ENCODE measurements around the gene PRKN.

The PRKN gene

GRCh38 chr6:162153120-162153519 lies 574.4 kb downstream of the PRKN start:
- no peak for ATAC-seq (ENCODE audit: low read depth)
- no peaks in the 10 kb centered on the region for H3K27me3 ChIP-seq (ENCODE audit: insufficient read depth, poor library complexity, severe bottlenecking)
- no peaks in the 10 kb centered on the region for H3K36me3 ChIP-seq (ENCODE audit: low read depth)
- H3K27ac ChIP-seq (ENCODE audit: poor library complexity, severe bottlenecking), result no peak overlapping the region
- no peak overlapping the region for H3K4me3 ChIP-seq (ENCODE audit: severe bottlenecking)
- TF ChIP-seq CTCF (IDR thresholded peaks at IDR 0.05; ENCODE audit: poor library complexity, severe bottlenecking), result no peak
- H3K4me1 ChIP-seq (ENCODE audit: insufficient read depth, poor library complexity, severe bottlenecking), result no peaks in the 10 kb centered on the region
- DNase-seq (ENCODE audit: low spot score), result no peak
- no peaks in the 10 kb centered on the region for H3K9me3 ChIP-seq (ENCODE audit: severe bottlenecking)

- Histone ChIP-seq H3K4me1 (ENCODE audit: insufficient read depth, poor library complexity, severe bottlenecking) (no peaks in the 10 kb centered on the region), H3K4me3 (ENCODE audit: severe bottlenecking) (no peak overlapping the region), H3K9me3 (ENCODE audit: severe bottlenecking) (no peaks in the 10 kb centered on the region), H3K27me3 (ENCODE audit: insufficient read depth, poor library complexity, severe bottlenecking) (no peaks in the 10 kb centered on the region), H3K27ac (ENCODE audit: poor library complexity, severe bottlenecking) (no peak overlapping the region), H3K36me3 (ENCODE audit: low read depth) (no peaks in the 10 kb centered on the region)
- DNase-seq (ENCODE audit: low spot score), result no peak
- TF ChIP-seq CTCF (IDR thresholded peaks at IDR 0.05; ENCODE audit: poor library complexity, severe bottlenecking), result no peak
- no peak for ATAC-seq (ENCODE audit: low read depth)
Measured at GRCh38 chr6:162151021-162151665, 576.4 kb downstream of the PRKN start.

GRCh38 chr6:162150295-162150694 lies 577.3 kb downstream of the PRKN start:
- H3K4me1 ChIP-seq (ENCODE audit: insufficient read depth, poor library complexity, severe bottlenecking), result no peaks in the 10 kb centered on the region
- no peak overlapping the region for H3K27ac ChIP-seq (ENCODE audit: poor library complexity, severe bottlenecking)
- TF ChIP-seq CTCF (IDR thresholded peaks at IDR 0.05; ENCODE audit: poor library complexity, severe bottlenecking), result no peak
- no peak for DNase-seq (ENCODE audit: low spot score)
- H3K9me3 ChIP-seq (ENCODE audit: severe bottlenecking), result no peaks in the 10 kb centered on the region
- H3K36me3 ChIP-seq (ENCODE audit: low read depth), result no peaks in the 10 kb centered on the region
- no peak for ATAC-seq (ENCODE audit: low read depth)
- H3K27me3 ChIP-seq (ENCODE audit: insufficient read depth, poor library complexity, severe bottlenecking), result no peaks in the 10 kb centered on the region
- no peak overlapping the region for H3K4me3 ChIP-seq (ENCODE audit: severe bottlenecking)

- TF ChIP-seq CTCF (IDR thresholded peaks at IDR 0.05; ENCODE audit: poor library complexity, severe bottlenecking), result no peak
- no peak for ATAC-seq (ENCODE audit: low read depth)
- no peaks in the 10 kb centered on the region for H3K4me1 ChIP-seq (ENCODE audit: insufficient read depth, poor library complexity, severe bottlenecking)
- no peaks in the 10 kb centered on the region for H3K36me3 ChIP-seq (ENCODE audit: low read depth)
- no peaks in the 10 kb centered on the region for H3K9me3 ChIP-seq (ENCODE audit: severe bottlenecking)
- no peak overlapping the region for H3K4me3 ChIP-seq (ENCODE audit: severe bottlenecking)
- no peaks in the 10 kb centered on the region for H3K27me3 ChIP-seq (ENCODE audit: insufficient read depth, poor library complexity, severe bottlenecking)
- DNase-seq (ENCODE audit: low spot score), result no peak
- H3K27ac ChIP-seq (ENCODE audit: poor library complexity, severe bottlenecking), result no peak overlapping the region
Measured at GRCh38 chr6:162149786-162150185, 577.8 kb downstream of the PRKN start.

GRCh38 chr6:162147805-162148204 lies 579.8 kb downstream of the PRKN start:
- DNase-seq (ENCODE audit: low spot score) (no peak), ATAC-seq (ENCODE audit: low read depth) (no peak)
- Histone ChIP-seq H3K27ac (ENCODE audit: poor library complexity, severe bottlenecking) (no peak overlapping the region), H3K36me3 (ENCODE audit: low read depth) (no peaks in the 10 kb centered on the region), H3K27me3 (ENCODE audit: insufficient read depth, poor library complexity, severe bottlenecking) (no peaks in the 10 kb centered on the region), H3K9me3 (ENCODE audit: severe bottlenecking) (no peaks in the 10 kb centered on the region), H3K4me1 (ENCODE audit: insufficient read depth, poor library complexity, severe bottlenecking) (no peaks in the 10 kb centered on the region), H3K4me3 (ENCODE audit: severe bottlenecking) (no peak overlapping the region)
- no peak for TF ChIP-seq CTCF (IDR thresholded peaks at IDR 0.05; ENCODE audit: poor library complexity, severe bottlenecking)
